Measurements from ENCODE around the gene C12orf76.

The C12orf76 gene

DNA sequence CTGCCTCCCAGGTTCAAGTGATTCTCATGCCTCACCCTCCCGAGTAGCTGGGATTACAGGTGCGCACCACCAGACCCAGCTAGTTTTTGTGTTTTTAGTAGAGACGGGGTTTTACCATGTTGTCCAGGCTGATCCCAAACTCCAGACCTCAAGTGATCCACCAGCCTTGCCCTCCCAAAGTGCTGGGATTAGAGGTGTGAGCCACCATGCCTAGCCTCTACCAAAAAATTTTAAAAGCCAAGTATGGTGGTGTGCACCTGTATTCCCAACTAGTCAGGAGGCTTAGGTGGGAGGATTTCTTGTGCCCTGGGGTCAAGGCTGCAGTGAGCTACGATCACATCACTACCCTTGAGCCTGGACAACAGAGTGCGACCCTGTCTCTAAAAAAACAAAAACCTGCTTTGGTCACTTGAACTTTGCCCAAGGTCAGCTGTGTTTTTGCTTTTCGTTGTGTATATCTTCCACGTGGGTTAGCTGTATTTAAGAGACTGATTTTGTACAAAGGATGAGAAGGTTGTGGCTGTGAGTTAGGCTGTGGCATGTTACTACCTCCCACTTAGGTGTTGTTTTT is 12.7 kb downstream of the C12orf76 start:
- Histone ChIP-seq H3K79me2 (ENCODE audit: insufficient read depth, low read length) (no peaks in the 10 kb centered on the region; the same call in 1 of the 2 replicates), H4K20me1 (ENCODE audit: insufficient read depth, low read length) (0 out of 2 replicates have a peak, but pooled peaks cover 6% of the 10 kb centered on the region), H3K4me3 (ENCODE audit: low read depth in 1 of 2, low read length in 2 of 2) (no peak overlapping the region), H3K9me3 (ENCODE audit: insufficient read depth, low read length, severe bottlenecking) (no peaks in the 10 kb centered on the region), H3K27ac (ENCODE audit: low read length) (no peak overlapping the region), H3K9ac (ENCODE audit: low read depth, low read length) (no peak overlapping the region), H3K4me1 (ENCODE audit: insufficient read depth, low read length) (no peaks in the 10 kb centered on the region), H2AFZ (ENCODE audit: low read depth, low read length) (no peak overlapping the region), H3K36me3 (ENCODE audit: insufficient read depth, low read length) (peaks cover 77% of the 10 kb centered on the region), H3K27me3 (ENCODE audit: insufficient read depth, low read length, poor library complexity) (no peaks in the 10 kb centered on the region), H3K4me2 (ENCODE audit: insufficient read depth, low read length) (no peak overlapping the region)
- no peak for TF ChIP-seq EZH2 (IDR thresholded peaks at IDR 0.05; ENCODE audit: borderline replicate concordance, low read depth, low read length, severe bottlenecking)
- TF ChIP-seq, protein P1, sequence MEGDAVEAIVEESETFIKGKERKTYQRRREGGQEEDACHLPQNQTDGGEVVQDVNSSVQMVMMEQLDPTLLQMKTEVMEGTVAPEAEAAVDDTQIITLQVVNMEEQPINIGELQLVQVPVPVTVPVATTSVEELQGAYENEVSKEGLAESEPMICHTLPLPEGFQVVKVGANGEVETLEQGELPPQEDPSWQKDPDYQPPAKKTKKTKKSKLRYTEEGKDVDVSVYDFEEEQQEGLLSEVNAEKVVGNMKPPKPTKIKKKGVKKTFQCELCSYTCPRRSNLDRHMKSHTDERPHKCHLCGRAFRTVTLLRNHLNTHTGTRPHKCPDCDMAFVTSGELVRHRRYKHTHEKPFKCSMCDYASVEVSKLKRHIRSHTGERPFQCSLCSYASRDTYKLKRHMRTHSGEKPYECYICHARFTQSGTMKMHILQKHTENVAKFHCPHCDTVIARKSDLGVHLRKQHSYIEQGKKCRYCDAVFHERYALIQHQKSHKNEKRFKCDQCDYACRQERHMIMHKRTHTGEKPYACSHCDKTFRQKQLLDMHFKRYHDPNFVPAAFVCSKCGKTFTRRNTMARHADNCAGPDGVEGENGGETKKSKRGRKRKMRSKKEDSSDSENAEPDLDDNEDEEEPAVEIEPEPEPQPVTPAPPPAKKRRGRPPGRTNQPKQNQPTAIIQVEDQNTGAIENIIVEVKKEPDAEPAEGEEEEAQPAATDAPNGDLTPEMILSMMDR (IDR thresholded peaks at IDR 0.05; ENCODE audit: borderline replicate concordance, extremely low read depth, low read length, poor library complexity, severe bottlenecking), result no peak
- ATAC-seq (ENCODE audit: insufficient read depth, low read depth) (no peak), DNase-seq (no peak)

DNA sequence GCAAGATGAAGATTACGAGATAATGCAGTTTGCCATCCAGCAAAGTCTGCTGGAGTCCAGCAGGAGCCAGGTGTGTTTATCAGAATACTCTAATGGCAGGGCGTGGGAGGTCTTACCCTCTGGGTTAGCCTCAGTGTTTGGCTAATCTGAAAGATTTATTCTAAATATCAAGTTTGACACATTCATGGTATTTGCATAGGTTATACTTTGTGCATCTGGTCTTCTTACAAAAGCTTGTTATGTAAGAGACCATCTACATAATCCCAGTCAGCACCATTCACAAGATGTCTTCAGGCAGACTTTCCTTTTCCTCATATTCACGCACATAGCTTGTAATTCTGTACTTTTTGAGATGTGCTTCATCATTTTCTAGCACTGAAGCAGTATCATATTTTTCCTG is 14.4 kb downstream of the C12orf76 start:
- Histone ChIP-seq H3K4me1 (ENCODE audit: insufficient read depth, low read length) (no peaks in the 10 kb centered on the region), H3K4me3 (ENCODE audit: low read depth in 1 of 2, low read length in 2 of 2) (no peak overlapping the region), H4K20me1 (ENCODE audit: insufficient read depth, low read length) (0 out of 2 replicates have a peak, but pooled peaks cover 6% of the 10 kb centered on the region), H3K27me3 (ENCODE audit: insufficient read depth, low read length, poor library complexity) (no peaks in the 10 kb centered on the region), H3K79me2 (ENCODE audit: insufficient read depth, low read length) (no peaks in the 10 kb centered on the region), H3K4me2 (ENCODE audit: insufficient read depth, low read length) (no peak overlapping the region), H3K9ac (ENCODE audit: low read depth, low read length) (no peak overlapping the region), H2AFZ (ENCODE audit: low read depth, low read length) (no peak overlapping the region), H3K27ac (ENCODE audit: low read length) (no peak overlapping the region), H3K9me3 (ENCODE audit: insufficient read depth, low read length, severe bottlenecking) (no peaks in the 10 kb centered on the region), H3K36me3 (ENCODE audit: insufficient read depth, low read length) (peaks cover 83% of the 10 kb centered on the region)
- ATAC-seq (ENCODE audit: insufficient read depth, low read depth), result no peak
- TF ChIP-seq, protein P1 (IDR thresholded peaks at IDR 0.05; ENCODE audit: borderline replicate concordance, extremely low read depth, low read length, poor library complexity, severe bottlenecking), result no peak
- TF ChIP-seq EZH2 (IDR thresholded peaks at IDR 0.05; ENCODE audit: borderline replicate concordance, low read depth, low read length, severe bottlenecking), result no peak
- no peak for DNase-seq

DNA sequence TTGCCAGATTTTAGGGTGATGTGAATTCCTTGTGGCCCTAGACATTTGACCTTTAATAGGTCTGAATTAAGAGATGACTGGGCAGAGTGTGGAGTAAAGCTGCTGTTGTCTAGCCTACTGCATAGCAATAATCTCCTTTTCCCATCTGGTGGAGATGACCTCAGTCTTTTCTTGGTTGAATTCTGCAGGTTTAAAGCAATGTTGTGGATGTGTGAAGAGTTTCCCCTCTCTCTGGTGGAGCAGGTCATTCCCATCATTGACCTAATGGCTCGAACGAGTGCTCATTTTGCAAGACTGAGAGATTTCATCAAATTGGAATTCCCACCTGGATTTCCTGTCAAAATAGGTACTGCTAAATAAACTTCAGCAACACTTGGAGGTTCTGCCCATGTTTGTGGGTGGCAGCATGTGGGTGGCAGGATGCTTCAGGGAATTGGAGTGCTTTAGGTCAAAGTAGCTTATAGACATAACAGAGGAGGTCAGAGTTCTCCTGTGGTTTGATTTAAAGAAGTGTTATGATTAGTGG is 19.0 kb downstream of the C12orf76 start:
- no peaks in the 10 kb centered on the region for H3K27me3 ChIP-seq (ENCODE audit: insufficient read depth, low read length, poor library complexity)
- no peak overlapping the region for H3K27ac ChIP-seq (ENCODE audit: low read length)

More for the DNA sequence above, 19.0 kb downstream of the C12orf76 start:
- ATAC-seq (ENCODE audit: insufficient read depth, low read depth) (no peak), DNase-seq (no peak)
- TF ChIP-seq, protein P1 (IDR thresholded peaks at IDR 0.05; ENCODE audit: borderline replicate concordance, extremely low read depth, low read length, poor library complexity, severe bottlenecking), result no peak
- no peak for TF ChIP-seq EZH2 (IDR thresholded peaks at IDR 0.05; ENCODE audit: borderline replicate concordance, low read depth, low read length, severe bottlenecking)
- H2AFZ ChIP-seq (ENCODE audit: low read depth, low read length), result no peak overlapping the region
- no peak overlapping the region for H3K9ac ChIP-seq (ENCODE audit: low read depth, low read length)
- no peaks in the 10 kb centered on the region for H3K4me1 ChIP-seq (ENCODE audit: insufficient read depth, low read length)
- no peaks in the 10 kb centered on the region for H4K20me1 ChIP-seq (ENCODE audit: insufficient read depth, low read length)
- no peak overlapping the region for H3K4me2 ChIP-seq (ENCODE audit: insufficient read depth, low read length)
- H3K36me3 ChIP-seq (ENCODE audit: insufficient read depth, low read length), result peaks cover 71% of the 10 kb centered on the region
- H3K79me2 ChIP-seq (ENCODE audit: insufficient read depth, low read length), result no peaks in the 10 kb centered on the region
- no peak overlapping the region for H3K4me3 ChIP-seq (ENCODE audit: low read depth in 1 of 2, low read length in 2 of 2)
- H3K9me3 ChIP-seq (ENCODE audit: insufficient read depth, low read length, severe bottlenecking), result no peaks in the 10 kb centered on the region
